Fibroblast of skin of back (primary cell): ENCODE results near the gene MICALL2. TPM values are rescaled to one million over a fixed set of nuclear protein-coding genes. Genes with fewer than 3 reads are reported as not detected.

ENCODE experiments used
- DNase-seq: peaks from one replicate; pipeline ENCODE4 v3.0.0-alpha.2; 2013
- polyA plus RNA-seq, 2 experiments: library from polyadenylated mRNA; unstranded; fragments of 120-200 nt; gene quantifications; one replicate each; pipeline ENCODE4 v1.2.1, GENCODE V29; 2013; ENCODE audit not compliant: insufficient read length in 2 of 2

MICALL2 gene
- polyA plus RNA-seq (2013, experiment 1 of 2; ENCODE audit: insufficient read length) = 25.8 TPM
- polyA plus RNA-seq (2013, experiment 2 of 2; ENCODE audit: insufficient read length) = 16.6 TPM

DNA sequence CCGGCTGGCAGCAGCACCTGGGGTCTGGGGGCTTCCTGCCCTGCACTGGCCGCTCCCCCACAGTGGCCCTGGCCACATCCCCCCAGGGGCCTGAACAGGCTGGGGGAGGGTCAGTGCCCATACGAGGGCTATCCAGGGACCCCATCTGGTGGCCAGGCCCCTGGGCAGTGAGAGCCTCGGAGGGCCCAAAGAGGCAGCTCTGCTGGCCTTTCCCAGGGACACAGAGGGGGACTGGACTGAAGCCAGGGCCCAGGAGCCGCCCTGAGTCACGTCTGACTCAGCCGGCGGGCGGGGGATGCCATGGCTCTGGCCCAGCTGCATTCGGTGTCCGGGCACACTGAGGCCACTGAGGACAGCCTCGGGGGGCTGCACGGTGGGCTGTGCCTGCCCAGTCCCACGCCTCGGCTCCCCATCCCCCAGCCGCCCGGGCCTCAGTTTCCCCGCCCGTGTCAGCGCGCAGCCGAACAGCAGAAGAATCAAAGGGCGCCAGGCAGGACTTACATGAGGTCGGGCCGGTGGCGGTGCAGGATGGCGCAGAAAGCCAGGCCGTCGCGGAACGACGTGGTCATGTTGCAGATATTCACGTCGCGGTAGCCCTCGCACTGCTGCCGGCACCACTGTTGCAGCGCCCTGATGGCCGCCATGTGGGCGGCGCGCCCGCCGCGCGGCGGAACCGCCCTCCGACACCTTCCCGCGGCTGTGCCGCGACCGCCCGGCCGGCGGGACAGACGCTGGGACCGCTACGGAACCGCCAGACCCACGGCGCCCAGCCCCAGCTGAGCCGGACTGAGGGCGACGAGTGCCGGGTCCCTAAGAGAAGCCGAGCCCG lies at the start of gene MICALL2:
TSS of gene MICALL2 (minus strand) at position 788 of the 829 bp plus-strand sequence. CDS start at position 644, 144 bp downstream.
- peak; percentile 92 for DNase-seq

DNA sequence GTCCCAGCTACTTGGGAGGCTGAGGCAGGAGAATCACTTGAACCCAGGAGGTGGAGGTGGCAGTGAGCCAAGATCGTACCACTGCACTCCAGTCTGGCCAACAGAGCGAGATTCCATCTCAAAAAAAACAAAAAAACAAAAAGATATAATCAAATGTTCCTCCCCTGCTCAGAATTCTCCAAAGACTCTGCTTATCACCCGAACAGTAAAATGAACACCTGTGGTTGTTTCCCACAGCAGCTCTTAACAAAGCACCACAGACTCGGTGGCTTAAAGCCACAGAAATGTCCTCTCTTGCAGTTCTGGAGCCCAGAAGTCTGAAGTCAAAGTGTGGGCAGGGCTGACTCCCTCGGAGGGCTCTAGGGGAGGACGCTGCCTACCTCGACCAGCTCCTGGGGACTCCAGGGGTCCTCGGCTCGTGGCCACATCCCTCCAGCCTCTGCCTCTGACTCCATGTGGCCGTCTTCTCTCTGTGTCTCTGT lies 49.0 kb upstream of the MICALL2 start:
- no peak for DNase-seq

DNA sequence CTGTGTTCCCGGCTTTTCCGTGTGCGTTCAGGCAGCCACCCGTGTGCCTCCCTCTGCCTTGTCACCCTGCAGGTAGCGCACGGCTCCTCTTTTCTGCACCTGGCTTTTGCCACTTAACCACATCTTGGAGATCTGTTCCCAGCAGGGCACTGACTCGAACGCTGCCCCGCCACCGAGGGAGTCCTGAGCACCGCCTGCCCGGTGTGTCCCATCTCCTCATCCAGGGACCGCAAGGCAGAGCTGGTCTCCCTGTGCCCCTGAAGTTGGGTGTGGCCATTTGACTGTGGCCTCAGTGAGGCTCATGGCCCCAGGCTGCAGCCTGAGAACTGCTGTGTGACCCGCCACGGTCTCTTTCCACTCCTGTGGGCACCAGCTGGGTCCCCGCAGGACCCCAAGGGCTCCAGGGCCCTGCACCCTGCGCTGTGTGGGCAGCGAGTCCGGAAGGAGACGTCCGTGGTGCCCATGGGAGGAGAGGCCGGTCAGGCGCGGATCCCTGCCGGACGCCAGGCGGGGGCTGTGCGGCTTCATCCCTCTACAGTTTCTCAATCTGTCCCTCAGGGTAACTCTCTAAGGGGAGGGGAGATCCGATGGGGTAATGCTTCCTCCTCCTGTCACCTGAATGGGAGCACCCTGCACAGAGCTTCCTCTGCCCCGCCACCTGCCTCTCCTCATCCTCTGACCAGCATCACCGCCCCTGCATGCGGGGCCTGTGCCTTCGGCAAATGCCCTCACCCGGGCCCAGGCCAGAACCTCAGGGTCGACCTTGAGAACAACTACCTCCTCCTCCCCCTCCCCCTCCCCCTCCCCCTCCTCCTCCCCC lies 46.7 kb upstream of the MICALL2 start:
- no peak for DNase-seq

DNA sequence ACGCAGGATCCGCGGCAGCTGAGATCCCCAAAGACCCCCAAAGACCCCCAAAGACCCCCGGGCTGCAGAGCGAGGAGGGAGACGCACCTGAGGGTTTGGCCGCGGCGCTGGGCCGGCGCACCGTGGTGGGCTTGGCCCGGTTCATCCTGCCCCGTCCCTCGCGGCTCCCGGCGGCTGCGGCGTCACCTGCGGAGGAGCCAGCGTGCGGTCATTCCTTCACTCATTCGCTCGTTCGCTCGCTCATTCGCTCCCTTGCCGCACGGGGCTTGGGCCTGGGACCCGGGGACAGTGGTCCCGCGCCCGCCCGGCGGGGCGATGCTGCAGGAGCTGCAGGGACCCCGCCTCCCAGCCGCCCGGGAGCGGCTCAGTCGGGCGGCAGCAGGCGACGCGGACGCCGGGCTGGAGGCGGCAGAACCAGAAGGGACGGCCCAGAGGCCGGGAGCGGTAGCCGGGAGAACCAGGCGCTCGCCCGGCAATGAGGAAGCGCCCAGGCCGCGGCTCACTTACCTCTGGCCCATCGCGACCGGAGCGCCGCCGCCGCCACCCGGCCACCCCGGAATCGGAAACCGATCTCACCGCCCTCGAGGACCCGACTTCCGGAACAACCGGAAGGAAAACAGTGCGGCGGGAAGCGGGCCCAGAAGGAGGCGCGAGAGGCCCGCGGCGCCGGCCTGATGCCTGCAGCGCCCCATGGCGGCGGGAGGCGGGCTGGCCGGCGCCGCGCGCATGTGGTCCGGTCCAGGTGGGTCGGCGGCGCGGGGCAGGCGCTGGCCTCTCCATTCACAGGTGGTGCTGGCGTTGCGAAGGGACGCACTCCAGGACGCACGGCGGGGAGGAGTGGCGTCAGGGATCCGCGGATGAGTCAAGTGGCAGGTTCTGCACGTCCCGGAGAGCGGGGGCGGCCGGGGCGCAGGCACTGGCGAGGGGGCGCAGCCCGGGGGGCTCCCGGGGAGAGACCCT lies 44.8 kb upstream of the MICALL2 start, which contains the start of gene INTS1:
TSS of gene INTS1 (minus strand) at position 574 of the 960 bp plus-strand sequence. CDS start at position 145, 429 bp downstream.
- DNase-seq = peak; percentile 92

DNA sequence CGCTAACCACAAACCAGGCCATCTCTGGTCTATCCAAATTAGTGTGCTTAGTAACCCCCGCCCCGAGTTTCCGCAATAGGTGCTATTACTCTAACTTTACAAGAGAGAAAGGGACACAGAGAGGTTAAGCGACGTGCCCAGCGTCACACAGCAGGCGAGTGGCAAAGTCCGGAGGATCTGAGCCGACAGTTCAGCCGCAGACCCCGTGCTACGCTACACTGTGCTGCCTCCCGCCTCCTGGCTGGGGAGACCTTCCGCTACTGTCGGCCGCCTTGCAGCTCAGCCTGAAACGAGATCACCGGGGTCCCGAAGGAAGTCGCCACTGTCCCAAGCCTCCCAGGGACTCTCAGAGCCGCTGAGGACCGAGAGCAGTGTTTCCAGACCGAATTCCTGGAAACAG lies 44.1 kb upstream of the MICALL2 start:
- no peak for DNase-seq

DNA sequence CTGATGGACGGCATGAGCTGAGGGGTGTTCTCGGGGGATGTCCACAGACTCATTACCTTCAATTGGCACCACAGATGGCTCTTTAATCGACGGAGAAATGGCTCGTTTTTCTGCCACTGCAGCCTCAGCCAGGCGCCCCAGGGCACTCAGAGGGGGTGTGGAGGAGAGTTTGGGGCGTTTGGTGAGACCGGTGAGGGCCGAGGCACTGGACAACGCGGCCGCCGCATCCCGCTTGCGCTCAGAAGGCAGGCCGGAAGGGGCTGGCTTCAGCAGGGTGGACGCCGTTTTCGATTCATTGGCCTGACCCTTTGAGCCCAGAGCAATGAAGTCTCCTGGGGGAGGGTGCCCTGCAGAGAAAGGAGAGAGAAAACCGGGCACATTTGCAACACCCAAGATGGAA lies 43.6 kb upstream of the MICALL2 start:
- DNase-seq = no peak

DNA sequence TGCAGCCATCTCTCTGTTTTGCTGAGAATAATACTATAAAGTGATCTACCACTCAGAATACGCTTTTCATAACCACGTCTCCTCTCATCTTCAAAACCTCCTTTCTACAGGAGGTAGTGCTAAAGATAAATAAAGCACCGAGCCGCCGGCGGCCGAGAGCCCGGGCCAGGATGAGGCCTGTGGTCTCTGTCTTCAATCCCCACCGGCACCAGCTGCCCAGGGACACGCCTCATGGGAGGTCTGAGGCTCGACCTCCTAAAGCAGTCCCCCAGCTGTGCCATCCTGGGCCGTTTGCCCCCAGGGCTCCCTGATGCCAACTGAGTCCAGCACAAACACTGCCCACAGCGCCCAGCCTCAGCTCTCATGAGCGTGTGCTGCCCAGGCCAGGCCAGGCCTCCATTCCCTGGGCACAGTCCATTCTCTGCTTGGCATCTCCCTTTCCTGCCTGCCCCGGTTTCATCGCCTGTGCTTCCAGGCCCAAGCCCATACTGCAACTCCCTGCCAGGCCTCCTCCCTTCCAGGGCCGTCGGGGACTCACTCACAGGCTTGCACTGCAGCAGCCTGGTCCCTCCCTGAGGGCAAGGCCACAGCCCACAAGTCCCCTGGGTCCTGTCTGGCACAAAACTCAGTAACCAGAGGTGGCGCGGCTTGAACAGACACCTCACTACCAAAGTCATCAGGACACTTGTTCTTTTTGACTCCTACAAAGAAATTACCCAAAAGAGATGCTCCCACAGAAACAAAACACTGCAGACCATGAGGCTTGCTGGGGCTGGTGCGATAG lies 42.4 kb upstream of the MICALL2 start:
- no peak for DNase-seq

DNA sequence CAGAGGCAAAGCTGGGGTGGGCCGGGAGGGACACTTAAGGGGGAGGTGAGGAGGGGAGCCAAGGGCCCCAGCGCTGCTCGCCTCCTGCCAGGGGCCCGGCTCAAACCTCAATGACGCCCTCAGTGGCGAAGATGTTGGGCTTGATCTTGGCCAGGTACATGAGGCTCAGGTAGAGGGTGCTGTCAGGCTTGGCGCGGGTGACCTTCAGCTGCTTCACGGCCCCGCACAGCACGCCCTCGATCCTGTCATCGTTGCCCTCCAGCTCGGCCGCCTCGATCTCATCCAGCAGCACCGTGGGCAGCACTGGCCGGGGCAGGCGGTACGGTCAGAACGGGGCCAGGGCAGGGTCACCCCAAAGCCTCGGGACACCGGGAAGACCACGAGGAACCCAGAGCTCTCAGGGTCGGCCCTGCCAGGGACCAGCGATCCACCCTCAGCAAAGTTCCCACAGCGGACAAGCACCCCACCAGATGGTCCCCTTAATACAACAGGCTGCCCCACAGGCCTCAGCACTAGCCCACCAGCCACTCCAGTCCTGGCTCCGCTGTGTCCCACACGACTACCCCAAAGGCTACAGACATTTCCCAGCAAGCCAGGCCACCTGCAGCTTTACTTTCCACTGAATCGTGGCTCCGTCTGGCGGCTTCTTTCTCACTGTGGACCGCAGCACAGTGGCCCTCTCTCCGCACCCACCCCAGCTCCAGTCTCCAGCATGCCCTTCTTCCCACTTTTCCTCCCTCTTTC lies 41.0 kb upstream of the MICALL2 start:
- DNase-seq = no peak

DNA sequence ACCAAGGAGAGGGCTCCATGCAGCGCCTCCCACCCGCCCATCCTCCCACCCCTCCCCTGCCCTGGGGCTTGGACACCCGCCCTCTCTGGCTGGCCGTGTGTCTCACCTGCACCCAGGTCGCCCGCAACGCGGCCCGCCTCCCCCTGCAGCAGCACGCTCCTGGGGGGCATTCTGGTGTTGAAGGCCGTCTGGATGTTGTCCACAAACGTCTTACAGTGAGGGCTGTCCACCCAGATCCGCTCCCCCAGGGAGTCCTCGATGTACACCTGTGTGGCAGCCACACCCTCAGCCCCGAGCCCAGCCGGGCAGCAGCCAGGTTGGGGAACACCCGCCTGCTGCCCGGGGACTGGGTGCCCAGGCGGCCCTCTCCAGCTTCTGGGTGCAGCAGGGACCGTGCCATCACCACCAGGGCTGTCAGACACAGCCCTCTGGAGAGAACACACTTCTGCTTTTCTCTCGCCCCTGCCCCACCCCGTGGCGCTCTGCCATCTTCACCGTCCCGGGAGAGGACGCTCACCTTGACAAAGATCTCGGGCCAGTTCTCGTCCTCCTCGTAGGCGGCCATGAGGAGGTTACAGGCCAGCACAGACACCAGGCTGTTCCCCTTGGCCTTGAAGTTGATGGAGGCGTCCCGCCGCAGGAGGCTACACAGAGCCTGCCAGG lies 40.2 kb upstream of the MICALL2 start:
- DNase-seq = no peak

DNA sequence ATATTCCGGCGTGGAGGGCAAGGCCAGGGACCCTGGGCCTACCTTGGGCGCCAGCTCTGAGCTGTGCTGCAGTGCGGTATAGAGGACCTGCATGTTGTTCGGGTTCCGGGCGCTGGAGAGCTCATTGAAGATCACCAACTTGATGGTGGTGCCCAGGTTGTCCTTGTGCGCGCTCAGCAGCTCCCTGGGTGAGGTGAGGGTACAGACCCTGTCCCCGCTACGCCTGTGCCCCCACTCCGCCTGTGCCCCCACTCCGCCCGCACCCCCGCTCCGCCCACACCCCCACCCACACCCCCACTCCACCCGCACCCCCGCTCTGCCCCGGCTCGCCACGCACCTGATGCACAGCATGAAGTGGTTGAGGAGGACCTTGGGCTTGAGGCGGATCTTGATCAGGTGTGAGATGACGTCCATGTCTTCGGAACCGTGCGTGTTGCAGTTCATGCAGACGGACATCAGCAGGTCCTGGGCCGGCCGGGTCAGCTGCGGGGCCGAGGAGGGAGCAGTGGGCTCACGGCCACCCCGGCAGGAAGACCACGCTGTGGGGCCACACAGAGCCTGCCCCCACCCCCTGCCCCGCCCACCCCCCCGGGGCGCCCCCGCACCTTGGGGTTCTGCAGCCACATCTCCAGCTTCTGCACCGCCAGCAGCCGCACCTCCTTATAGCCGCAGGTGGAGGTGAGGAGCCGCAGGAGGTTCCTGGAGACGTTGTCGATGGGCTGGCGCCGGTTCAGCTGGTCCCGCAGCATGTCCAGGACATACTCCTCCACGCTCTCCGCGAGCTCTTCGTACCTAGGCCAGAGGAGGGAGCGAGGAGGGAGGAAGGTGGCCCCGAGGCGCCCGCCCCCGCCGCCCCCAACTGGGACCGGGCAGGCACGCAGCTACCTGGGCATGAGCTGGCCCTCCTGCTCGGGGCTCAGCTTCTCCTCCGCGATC lies 39.4 kb upstream of the MICALL2 start:
- DNase-seq = no peak

DNA sequence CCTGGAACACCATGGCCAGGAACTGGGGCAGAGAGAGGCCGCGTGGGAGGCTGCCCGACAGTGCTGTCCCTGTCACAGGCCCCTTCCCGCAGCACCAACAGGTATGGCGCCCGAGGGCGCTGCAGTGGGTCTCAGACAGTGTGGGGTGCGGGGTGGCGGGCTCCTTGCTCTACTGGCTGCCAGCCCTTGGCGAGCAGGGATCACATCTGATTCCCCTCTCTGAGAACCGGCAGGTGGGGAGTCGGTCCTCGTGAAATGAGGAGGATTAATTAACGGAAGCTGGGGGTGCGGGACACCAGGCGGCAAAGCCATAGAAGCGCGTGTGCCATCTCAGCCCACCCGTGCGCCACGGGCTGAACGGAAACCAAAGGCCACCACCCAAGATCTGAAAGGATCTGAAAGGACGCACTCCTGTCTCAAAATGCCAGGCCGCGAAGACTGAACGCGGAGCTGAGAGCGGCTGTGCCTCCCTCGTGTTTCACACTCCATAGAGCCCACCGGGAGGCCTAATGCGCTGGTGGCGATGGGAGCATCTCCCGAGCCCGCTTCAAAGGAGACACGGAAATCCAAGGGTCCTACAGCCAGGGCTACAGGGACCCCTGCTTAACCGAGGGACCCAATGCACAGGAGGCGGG lies 38.1 kb upstream of the MICALL2 start:
- DNase-seq = no peak

DNA sequence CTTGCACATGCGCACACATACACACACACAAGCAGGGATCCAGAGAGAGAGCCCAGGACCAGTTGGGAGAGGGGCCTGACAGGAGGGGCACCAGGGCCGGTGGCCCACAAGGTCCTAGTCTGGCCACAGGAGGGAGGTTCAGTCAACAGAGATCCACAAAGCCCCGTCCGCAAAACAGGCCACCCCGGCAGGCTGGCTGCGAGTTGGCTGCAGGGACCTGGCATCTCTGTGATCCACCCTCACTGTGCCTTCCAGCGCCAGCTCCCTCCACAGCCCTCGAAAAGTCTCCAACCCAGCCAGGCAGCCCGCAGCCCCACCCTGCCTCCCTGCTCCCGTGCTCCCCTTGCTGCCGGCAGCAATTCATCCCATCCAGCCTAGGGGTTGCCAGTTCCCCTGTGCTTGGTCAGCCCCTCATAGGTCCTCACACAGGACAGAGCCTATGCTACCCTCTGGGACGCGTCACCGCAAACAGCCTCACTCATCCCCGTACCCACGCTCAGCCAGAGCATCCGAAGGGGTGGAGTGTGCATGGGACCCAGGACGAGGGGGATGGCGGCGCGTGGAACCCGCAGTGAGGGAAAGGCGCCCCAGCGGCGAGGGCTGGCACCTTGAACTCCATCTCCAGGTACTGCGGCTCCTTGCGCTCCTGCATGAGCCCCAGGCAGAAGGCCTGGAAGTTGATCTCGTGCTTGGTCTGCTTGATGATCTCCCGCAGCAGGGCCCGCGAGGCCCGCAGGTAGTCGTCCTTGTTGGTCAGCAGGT lies 37.4 kb upstream of the MICALL2 start:
- DNase-seq = no peak

DNA sequence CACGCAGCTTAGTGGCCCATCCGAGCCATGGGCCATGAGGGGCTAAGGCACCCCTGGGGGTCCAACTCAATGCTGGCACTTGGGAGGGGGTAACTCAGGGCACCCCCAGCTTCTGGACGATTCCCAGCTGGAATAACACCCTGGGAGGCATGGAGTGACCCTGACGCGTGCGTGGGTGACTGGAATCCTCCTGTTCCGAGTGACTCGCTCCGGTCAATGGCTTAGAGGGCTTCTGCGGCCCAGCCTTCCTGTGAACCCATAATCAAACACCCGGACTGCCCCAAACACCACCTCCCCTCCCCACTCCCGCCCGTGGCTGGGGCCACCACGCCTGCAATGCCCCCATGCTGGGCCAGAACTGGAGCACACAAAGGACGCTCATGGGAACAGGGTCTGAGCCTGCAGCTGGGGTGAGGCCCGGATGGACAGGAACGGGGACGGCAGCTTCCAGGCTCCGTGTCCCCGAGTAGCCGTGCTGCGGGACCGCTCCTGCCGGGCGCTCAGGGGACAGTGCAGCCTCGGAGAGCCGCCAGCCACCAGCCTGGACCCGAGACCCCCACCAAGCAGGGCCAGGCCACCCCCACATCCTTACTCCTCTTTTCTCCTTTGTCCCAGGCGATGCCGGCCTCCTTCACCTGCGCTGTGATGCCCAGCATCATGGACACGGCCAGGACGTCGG lies 36.4 kb upstream of the MICALL2 start:
- DNase-seq = no peak

DNA sequence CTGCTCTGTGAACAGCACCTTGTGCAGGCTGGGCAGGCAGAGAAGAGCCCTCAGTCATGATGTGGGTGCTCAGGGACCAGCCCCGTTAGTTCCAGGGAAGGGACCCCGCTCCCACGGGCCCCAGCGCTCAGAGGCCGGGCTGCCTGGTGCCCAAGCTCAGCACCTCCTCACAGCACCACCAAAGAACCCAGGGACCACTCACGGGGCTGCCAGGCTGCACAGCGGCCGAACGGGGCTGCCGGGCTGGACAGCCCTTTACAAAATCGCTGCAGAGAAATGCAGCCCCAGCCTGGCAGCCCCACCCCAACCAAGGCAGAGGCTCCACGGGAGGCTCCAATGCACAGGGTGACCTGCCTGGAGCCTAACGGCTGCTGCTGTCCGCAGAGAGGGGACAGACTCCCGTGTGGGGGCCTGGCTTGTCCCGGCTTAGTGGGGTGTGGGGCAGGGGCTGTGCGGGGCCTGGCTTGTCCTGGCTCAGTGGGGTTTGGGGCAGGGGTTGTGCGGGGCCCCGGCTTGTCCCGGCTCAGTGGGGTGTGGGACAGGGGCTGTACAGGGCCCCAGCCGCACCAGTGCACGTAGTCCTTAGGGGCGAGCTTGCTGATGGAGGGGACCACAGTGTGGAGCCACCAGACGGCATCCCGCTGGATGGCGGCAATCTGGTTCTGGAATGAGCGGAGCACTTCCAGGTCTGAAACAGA lies 35.7 kb upstream of the MICALL2 start:
- DNase-seq = no peak

DNA sequence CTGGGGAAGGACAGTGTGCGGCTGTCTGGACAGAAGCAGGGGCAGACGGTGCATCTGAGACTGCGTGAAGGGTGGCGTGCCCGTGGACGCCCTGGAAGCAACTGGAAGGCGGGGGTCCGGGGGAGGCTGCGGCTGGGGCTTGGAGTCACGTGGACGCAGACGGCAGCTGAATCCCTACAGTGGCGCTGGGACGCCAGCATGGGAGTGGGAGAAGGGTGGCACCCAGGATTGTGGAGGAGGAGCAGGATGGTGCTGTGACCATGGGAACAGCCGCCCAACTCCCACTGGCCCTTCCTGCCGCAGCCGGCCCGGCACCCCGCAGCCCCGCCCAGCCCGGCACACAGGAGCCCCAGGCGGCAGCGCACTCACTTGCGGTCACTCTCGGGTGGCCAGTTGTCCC lies 35.2 kb upstream of the MICALL2 start:
- no peak for DNase-seq

DNA sequence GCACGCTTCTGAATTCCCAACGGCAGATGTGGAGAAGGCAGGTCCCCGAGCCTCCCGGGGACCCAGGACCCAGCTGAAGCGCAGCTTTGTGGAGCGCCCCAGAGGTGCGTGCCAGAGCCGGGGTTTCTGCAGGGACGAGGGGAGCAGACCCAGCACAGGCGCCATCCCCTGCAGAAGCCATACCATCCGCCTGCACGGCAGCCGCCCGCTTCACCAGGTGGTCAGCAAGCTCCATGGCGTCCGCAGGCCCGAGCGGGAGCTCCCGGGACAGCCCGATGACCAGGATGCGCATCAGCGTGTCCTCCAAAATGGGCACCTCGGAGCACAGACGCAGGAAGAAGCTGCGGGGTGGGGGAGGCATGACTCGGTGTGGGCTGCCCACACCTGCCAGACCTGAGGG lies 34.3 kb upstream of the MICALL2 start:
- DNase-seq = no peak
